ENCODE data around the gene CXCL14.

CXCL14 gene

DNA sequence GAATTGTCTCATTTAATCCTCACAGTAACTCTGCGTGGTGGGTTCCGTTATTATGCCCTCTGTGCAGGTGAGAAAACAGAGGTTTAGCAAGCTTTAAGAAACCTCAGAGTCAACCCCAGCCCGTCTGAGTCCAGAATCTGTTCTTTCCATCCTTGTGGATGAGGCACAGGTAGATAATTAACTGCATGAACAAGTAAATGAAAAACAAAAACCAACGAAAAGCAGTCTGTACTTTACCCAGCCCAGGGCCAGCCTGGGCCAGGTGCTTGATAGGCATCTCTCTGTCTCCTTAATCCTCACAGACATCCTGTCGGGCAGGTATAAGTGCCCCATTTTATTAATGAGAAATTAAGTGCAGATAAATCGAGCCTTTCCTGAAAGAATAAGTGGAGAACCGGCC is 25.3 kb upstream of the CXCL14 start:
- ATAC-seq (ENCODE audit: insufficient read depth, low read depth), result no peak
- Histone ChIP-seq H3K9me3 (ENCODE audit: insufficient read depth, low read length, severe bottlenecking) (no peaks in the 10 kb centered on the region), H3K9ac (ENCODE audit: low read depth, low read length) (no peak overlapping the region), H4K20me1 (ENCODE audit: insufficient read depth, low read length) (no peaks in the 10 kb centered on the region), H3K4me3 (ENCODE audit: low read depth in 1 of 2, low read length in 2 of 2) (no peak overlapping the region), H3K27ac (ENCODE audit: low read length) (no peak overlapping the region), H3K4me1 (ENCODE audit: insufficient read depth, low read length) (no peaks in the 10 kb centered on the region), H3K79me2 (ENCODE audit: insufficient read depth, low read length) (no peaks in the 10 kb centered on the region), H2AFZ (ENCODE audit: low read depth, low read length) (no peak overlapping the region), H3K36me3 (ENCODE audit: insufficient read depth, low read length) (no peaks in the 10 kb centered on the region), H3K27me3 (ENCODE audit: insufficient read depth, low read length, poor library complexity) (peaks cover 14% of the 10 kb centered on the region), H3K4me2 (ENCODE audit: insufficient read depth, low read length) (no peak overlapping the region)
- no peak for DNase-seq
- no peak for TF ChIP-seq EZH2 (IDR thresholded peaks at IDR 0.05; ENCODE audit: borderline replicate concordance, low read depth, low read length, severe bottlenecking)

- H3K27me3 ChIP-seq (ENCODE audit: insufficient read depth, low read length, poor library complexity), result peaks cover 13% of the 10 kb centered on the region
- ATAC-seq (ENCODE audit: insufficient read depth, low read depth) (no peak), DNase-seq (no peak)
Observed at GRCh38 chr5:135602882-135603721, 24.3 kb upstream of the CXCL14 start.

GRCh38 chr5:135601466-135601865 is 22.7 kb upstream of the CXCL14 start:
- Histone ChIP-seq H3K27ac (ENCODE audit: low read length) (no peak overlapping the region), H3K4me1 (ENCODE audit: insufficient read depth, low read length) (no peaks in the 10 kb centered on the region), H3K4me2 (ENCODE audit: insufficient read depth, low read length) (no peak overlapping the region), H3K27me3 (ENCODE audit: insufficient read depth, low read length, poor library complexity) (peaks cover 6% of the 10 kb centered on the region), H3K9me3 (ENCODE audit: insufficient read depth, low read length, severe bottlenecking) (no peaks in the 10 kb centered on the region), H2AFZ (ENCODE audit: low read depth, low read length) (no peak overlapping the region), H3K36me3 (ENCODE audit: insufficient read depth, low read length) (no peaks in the 10 kb centered on the region), H4K20me1 (ENCODE audit: insufficient read depth, low read length) (no peaks in the 10 kb centered on the region), H3K79me2 (ENCODE audit: insufficient read depth, low read length) (no peaks in the 10 kb centered on the region), H3K9ac (ENCODE audit: low read depth, low read length) (no peak overlapping the region), H3K4me3 (ENCODE audit: low read depth in 1 of 2, low read length in 2 of 2) (no peak overlapping the region)
- DNase-seq (no peak), ATAC-seq (ENCODE audit: insufficient read depth, low read depth) (no peak)
- TF ChIP-seq EZH2 (IDR thresholded peaks at IDR 0.05; ENCODE audit: borderline replicate concordance, low read depth, low read length, severe bottlenecking), result no peak
- no peak for TF ChIP-seq CTCF (IDR thresholded peaks at IDR 0.05; ENCODE audit: borderline replicate concordance, extremely low read depth, low read length, poor library complexity, severe bottlenecking)

More at GRCh38 chr5:135602882-135603721, 24.3 kb upstream of the CXCL14 start:
- H3K4me3 ChIP-seq (ENCODE audit: low read depth in 1 of 2, low read length in 2 of 2), result no peak overlapping the region
- no peaks in the 10 kb centered on the region for H3K9me3 ChIP-seq (ENCODE audit: insufficient read depth, low read length, severe bottlenecking)
- no peaks in the 10 kb centered on the region for H3K79me2 ChIP-seq (ENCODE audit: insufficient read depth, low read length)
- H4K20me1 ChIP-seq (ENCODE audit: insufficient read depth, low read length), result no peaks in the 10 kb centered on the region
- no peaks in the 10 kb centered on the region for H3K36me3 ChIP-seq (ENCODE audit: insufficient read depth, low read length)
- H3K27ac ChIP-seq (ENCODE audit: low read length), result no peak overlapping the region
- H3K9ac ChIP-seq (ENCODE audit: low read depth, low read length), result no peak overlapping the region
- no peak overlapping the region for H2AFZ ChIP-seq (ENCODE audit: low read depth, low read length)
- H3K4me2 ChIP-seq (ENCODE audit: insufficient read depth, low read length), result no peak overlapping the region
- TF ChIP-seq CTCF (IDR thresholded peaks at IDR 0.05; ENCODE audit: borderline replicate concordance, extremely low read depth, low read length, poor library complexity, severe bottlenecking) (no peak), EZH2 (IDR thresholded peaks at IDR 0.05; ENCODE audit: borderline replicate concordance, low read depth, low read length, severe bottlenecking) (no peak)
- H3K4me1 ChIP-seq (ENCODE audit: insufficient read depth, low read length), result no peaks in the 10 kb centered on the region

GRCh38 chr5:135600971-135601381 is 22.2 kb upstream of the CXCL14 start:
- no peaks in the 10 kb centered on the region for H3K9me3 ChIP-seq (ENCODE audit: insufficient read depth, low read length, severe bottlenecking)
- H3K27me3 ChIP-seq (ENCODE audit: insufficient read depth, low read length, poor library complexity), result peaks cover 4% of the 10 kb centered on the region
- DNase-seq (no peak), ATAC-seq (ENCODE audit: insufficient read depth, low read depth) (no peak)
- H3K4me2 ChIP-seq (ENCODE audit: insufficient read depth, low read length), result no peak overlapping the region
- H4K20me1 ChIP-seq (ENCODE audit: insufficient read depth, low read length), result no peaks in the 10 kb centered on the region
- no peaks in the 10 kb centered on the region for H3K4me1 ChIP-seq (ENCODE audit: insufficient read depth, low read length)
- no peak overlapping the region for H2AFZ ChIP-seq (ENCODE audit: low read depth, low read length)
- no peak for TF ChIP-seq CTCF (IDR thresholded peaks at IDR 0.05; ENCODE audit: borderline replicate concordance, extremely low read depth, low read length, poor library complexity, severe bottlenecking)
- TF ChIP-seq EZH2 (IDR thresholded peaks at IDR 0.05; ENCODE audit: borderline replicate concordance, low read depth, low read length, severe bottlenecking), result no peak
- H3K9ac ChIP-seq (ENCODE audit: low read depth, low read length), result no peak overlapping the region
- H3K4me3 ChIP-seq (ENCODE audit: low read depth in 1 of 2, low read length in 2 of 2), result no peak overlapping the region
- no peaks in the 10 kb centered on the region for H3K79me2 ChIP-seq (ENCODE audit: insufficient read depth, low read length)
- H3K36me3 ChIP-seq (ENCODE audit: insufficient read depth, low read length), result no peaks in the 10 kb centered on the region
- H3K27ac ChIP-seq (ENCODE audit: low read length), result no peak overlapping the region

Measured in DND-41 (cell line).